NB4 (cell line): Measurements from ENCODE around the gene KRTAP4-2.

Experiments used
- DNase-seq: peaks from one replicate; pipeline ENCODE4 v3.0.0; 2010; ENCODE audit warnings: low read depth
- H3K4me3 ChIP-seq: one replicate; pipeline ENCODE4 v1.5.1; 2011; ENCODE audit warnings: mild to moderate bottlenecking, low read depth, low read length, moderate library complexity
- CTCF ChIP-seq: IDR thresholded peaks from one replicate; pipeline ENCODE4 v1.5.1; 2012; ENCODE audit warnings: low read depth, low read length
- MAX ChIP-seq: IDR thresholded peaks from 2 replicates; pipeline ENCODE4 v1.6.1; 2011; ENCODE audit warnings: low read depth, low read length
- MYC ChIP-seq: IDR thresholded peaks from 2 replicates; pipeline ENCODE4 v1.6.1; 2011; ENCODE audit warnings: low read depth, low read length
- POLR2A ChIP-seq: IDR thresholded peaks from 2 replicates; pipeline ENCODE4 v1.6.1; 2011; ENCODE audit warnings: mild to moderate bottlenecking; ENCODE audit not compliant: insufficient read length; ENCODE audit errors: extremely low read depth

The KRTAP4-2 gene

GRCh38 chr17:41185001-41185400 is 7.0 kb upstream of the KRTAP4-2 start:
- DNase-seq: no peak
- H3K4me3 ChIP-seq: no peak overlapping the region
- TF ChIP-seq MYC (no peak), MAX (no peak), CTCF (no peak), POLR2A (no peak)

GRCh38 chr17:41184480-41184961 is 6.5 kb upstream of the KRTAP4-2 start, which contains the start of gene KRTAP4-1:
Gene KRTAP4-1 (minus strand): TSS chr17:41184911. CDS start chr17:41184854, 57 bp downstream.
- DNase-seq: no peak
- TF ChIP-seq POLR2A (no peak), MAX (no peak), CTCF (no peak), MYC (no peak)
- H3K4me3 ChIP-seq: no peak within 1 kb of the TSS

- TF ChIP-seq POLR2A: no peak
- no peak for TF ChIP-seq CTCF
- no peak for TF ChIP-seq MYC
- no peak for TF ChIP-seq MAX
- no peak overlapping the region for H3K4me3 ChIP-seq
- DNase-seq: no peak
Observed at GRCh38 chr17:41178843-41179616, 1.0 kb upstream of the KRTAP4-2 start.

GRCh38 chr17:41178341-41178740 is 320 bp upstream of the KRTAP4-2 start:
- no peak for DNase-seq
- no peak overlapping the region for H3K4me3 ChIP-seq
- TF ChIP-seq POLR2A (no peak), MAX (no peak), CTCF (no peak), MYC (no peak)

- no peak for DNase-seq
- no peak overlapping the region for H3K4me3 ChIP-seq
- TF ChIP-seq MAX: no peak
- no peak for TF ChIP-seq MYC
Observed at GRCh38 chr17:41176744-41177387, 1.2 kb downstream of the KRTAP4-2 start.

GRCh38 chr17:41171886-41172285 is 6.1 kb downstream of the KRTAP4-2 start:
- TF ChIP-seq POLR2A (no peak), MAX (no peak), CTCF (no peak), MYC (no peak)
- DNase-seq: no peak
- no peak overlapping the region for H3K4me3 ChIP-seq
